ENCODE results near the gene KLC3.

- TF ChIP-seq, protein P1, sequence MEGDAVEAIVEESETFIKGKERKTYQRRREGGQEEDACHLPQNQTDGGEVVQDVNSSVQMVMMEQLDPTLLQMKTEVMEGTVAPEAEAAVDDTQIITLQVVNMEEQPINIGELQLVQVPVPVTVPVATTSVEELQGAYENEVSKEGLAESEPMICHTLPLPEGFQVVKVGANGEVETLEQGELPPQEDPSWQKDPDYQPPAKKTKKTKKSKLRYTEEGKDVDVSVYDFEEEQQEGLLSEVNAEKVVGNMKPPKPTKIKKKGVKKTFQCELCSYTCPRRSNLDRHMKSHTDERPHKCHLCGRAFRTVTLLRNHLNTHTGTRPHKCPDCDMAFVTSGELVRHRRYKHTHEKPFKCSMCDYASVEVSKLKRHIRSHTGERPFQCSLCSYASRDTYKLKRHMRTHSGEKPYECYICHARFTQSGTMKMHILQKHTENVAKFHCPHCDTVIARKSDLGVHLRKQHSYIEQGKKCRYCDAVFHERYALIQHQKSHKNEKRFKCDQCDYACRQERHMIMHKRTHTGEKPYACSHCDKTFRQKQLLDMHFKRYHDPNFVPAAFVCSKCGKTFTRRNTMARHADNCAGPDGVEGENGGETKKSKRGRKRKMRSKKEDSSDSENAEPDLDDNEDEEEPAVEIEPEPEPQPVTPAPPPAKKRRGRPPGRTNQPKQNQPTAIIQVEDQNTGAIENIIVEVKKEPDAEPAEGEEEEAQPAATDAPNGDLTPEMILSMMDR (conservative IDR thresholded peaks at IDR 0.05 in 1 of 2, IDR thresholded peaks at IDR 0.05 in 1 of 2; ENCODE audit: low read depth in 1 of 2, low read length in 2 of 2) = no peak
- no peak for TF ChIP-seq EZH2 (IDR thresholded peaks at IDR 0.05; ENCODE audit: low read length, missing control alignments)
Measured at GRCh38 chr19:45336696-45337251, 3.8 kb upstream of the KLC3 start.
